ENCODE results near the gene FAM53B.

GRCh38 chr10:124599588-124600050 is 144.6 kb downstream of the FAM53B start:
- TF ChIP-seq CTCF (IDR thresholded peaks at IDR 0.05), result no peak
- TF ChIP-seq POLR2A (IDR thresholded peaks at IDR 0.05), result no peak

Data from body of pancreas (tissue), 4 donors.